Effector CD4-positive, alpha-beta T cell (primary cell): ENCODE data around the gene C5orf63.
"Not testable (repeated sequence)": the region's sequence is repeated elsewhere in the genome, so short reads cannot be mapped to it uniquely, and the experiment has no call there.

Source experiments
- DNase-seq: peaks from one replicate; pipeline ENCODE4 v3.0.0-alpha.2; 2020

Gene C5orf63

DNA sequence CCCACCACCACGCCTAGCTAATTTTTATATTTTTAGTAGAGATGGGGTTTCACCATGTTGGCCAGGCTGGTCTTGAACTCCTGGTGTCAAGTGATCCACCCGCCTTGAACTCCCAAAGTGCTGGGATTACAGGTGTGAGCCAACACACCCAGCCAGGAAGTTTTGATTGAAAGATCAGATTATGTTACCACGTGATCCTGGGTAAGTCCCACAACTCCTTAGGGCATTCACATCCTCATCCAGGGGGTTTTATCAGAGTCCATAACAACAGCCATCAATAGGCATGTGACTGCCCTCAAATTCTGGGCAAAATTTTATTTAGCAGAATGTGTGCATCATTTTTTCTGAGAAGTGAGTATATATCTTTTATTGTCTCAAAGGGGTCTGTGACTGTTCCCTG lies 68.0 kb downstream of the C5orf63 start:
- DNase-seq = not testable (repeated sequence)

DNA sequence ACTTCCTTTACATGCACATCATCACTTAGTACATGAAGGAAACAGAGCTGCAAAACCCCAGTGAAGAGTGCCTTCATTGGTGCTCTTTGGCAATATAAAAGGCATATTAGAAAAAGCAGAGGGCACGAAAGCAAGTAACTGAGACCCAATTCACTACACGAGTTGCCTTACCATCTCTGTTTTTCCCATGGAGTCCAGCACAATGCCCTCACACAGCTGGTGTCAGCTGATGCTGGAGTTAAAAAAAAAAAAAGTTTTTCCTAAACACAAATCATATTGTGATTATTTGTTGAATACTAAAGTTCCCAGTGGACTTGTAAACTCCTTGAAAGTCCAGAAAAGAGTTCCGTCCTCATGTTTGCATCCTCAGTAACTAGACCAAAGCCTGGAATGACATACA lies 68.6 kb downstream of the C5orf63 start:
- no peak for DNase-seq

DNA sequence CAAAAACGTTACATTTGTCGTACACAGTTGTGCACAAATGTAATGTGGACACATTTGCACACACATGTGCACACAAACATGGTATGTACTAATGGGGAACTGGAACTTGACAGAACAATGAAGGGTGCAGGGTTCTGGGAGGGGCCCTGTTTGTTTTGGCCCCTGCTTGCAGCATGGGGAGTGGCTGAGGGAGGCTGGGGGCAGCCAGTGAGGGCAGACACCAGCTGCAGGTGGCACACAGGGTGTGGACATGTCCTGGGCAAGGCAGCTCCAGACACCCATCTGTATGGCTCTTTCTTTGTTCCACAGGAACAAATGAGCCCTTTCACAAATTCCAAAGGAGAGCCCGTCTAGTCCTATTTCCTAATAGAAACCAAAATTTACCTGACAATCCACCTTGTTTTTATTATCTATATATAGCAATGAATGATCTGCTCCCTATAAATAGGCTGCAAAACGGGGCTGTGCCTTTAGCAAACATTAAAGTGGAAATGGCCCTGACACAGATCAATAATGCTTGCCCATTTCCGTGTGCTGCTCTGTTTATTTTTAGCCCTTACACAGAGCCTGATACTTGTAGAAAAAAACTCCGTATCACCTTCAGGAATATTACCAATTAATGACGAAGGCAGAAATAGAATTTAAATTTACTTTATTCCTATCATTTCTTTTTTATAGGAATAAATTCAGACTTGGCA lies 69.4 kb downstream of the C5orf63 start:
- DNase-seq = no peak

GRCh38 chr5:127002390-127002789 lies 70.9 kb downstream of the C5orf63 start:
- no peak for DNase-seq

- no peak for DNase-seq
Measured at GRCh38 chr5:127001621-127002296, 71.5 kb downstream of the C5orf63 start.
